SK-N-SH (cell line): ENCODE results near the gene RAB3A. TPM values are rescaled to one million over a fixed set of nuclear protein-coding genes. Genes with fewer than 3 reads are reported as not detected.
A peak's percentile ranks its signal among the peaks of the same experiment; 100 is the strongest.

Experiments
- CTCF ChIA-PET: fragments of 300-600, 350-600 bp; formaldehyde crosslinking; extraction: SDS; loops from one replicate; lab custom pipeline; 2021; lab: Yijun Ruan, JAX
- POLR2A ChIA-PET: fragments of 350-600 bp; sonication (Branson Sonifier 250); formaldehyde crosslinking; extraction: SDS; loops from one replicate; lab custom pipeline; 2020; ENCODE audit warnings: antibody characterized with exemption, inconsistent platforms; lab: Yijun Ruan, JAX
- DNase-seq: peaks from one replicate; pipeline ENCODE4 v3.0.0; 2012
- H2AFZ ChIP-seq: fragments of 200-600 bp; sonication (generic); 2 replicates; pipeline ENCODE4 v1.8.1; 2016; ENCODE audit warnings: antibody characterized with exemption, mild to moderate bottlenecking, low read depth
- H3F3A ChIP-seq: fragments of 200-600 bp; sonication (generic); replicated peaks from 2 replicates; pipeline ENCODE3; 2016; ENCODE audit warnings: antibody characterized with exemption, mild to moderate bottlenecking; ENCODE audit not compliant: insufficient read depth
- H3K27ac ChIP-seq, 2 experiments: fragments of 200-500 bp in 1 of 2; fragments of 200-600 bp in 1 of 2; sonication (Bioruptor generic) in 1 of 2; sonication (generic), shearing (Covaris generic) in 1 of 2; 2 replicates each; pipeline versions ENCODE4 v1.5.1 to v1.6.1; 2014 to 2016; ENCODE audit warnings: low read depth in 2 of 2, inconsistent platforms in 1 of 2, low read length in 1 of 2, mild to moderate bottlenecking in 1 of 2, mixed read lengths in 1 of 2
- H3K27me3 ChIP-seq: fragments of 200-600 bp; sonication (generic), shearing (Covaris generic); 2 replicates; pipeline ENCODE4 v1.6.1; 2016; ENCODE audit warnings: mixed run types; ENCODE audit not compliant: insufficient read depth
- H3K36me3 ChIP-seq, 2 experiments: fragments of 200-500 bp in 1 of 2; fragments of 200-600 bp in 1 of 2; sonication (Bioruptor generic) in 1 of 2; sonication (generic) in 1 of 2; replicated peaks in 1 of 2; 2 replicates each; pipeline versions ENCODE3 to v1.5.1; 2014 to 2016; ENCODE audit warnings: low read length in 1 of 2, mild to moderate bottlenecking in 1 of 2; ENCODE audit not compliant: insufficient read depth in 2 of 2, control insufficient read depth in 1 of 2
- H3K4me1 ChIP-seq, 2 experiments: fragments of 200-500 bp in 1 of 2; fragments of 200-600 bp in 1 of 2; sonication (Bioruptor generic) in 1 of 2; sonication (generic), shearing (Covaris generic) in 1 of 2; 2 replicates each; pipeline versions ENCODE4 v1.5.1 to v1.6.1; 2014 to 2016; ENCODE audit warnings: low read depth in 1 of 2, low read length in 1 of 2, mixed run types in 1 of 2; ENCODE audit not compliant: insufficient read depth in 2 of 2, control insufficient read depth in 1 of 2
- H3K4me2 ChIP-seq: fragments of 200-600 bp; sonication (generic), shearing (Covaris generic); 2 replicates; pipeline ENCODE4 v1.6.1; 2017; ENCODE audit warnings: mixed run types
- H3K4me3 ChIP-seq, 2 experiments: fragments of 200-500 bp in 1 of 2; fragments of 200-600 bp in 1 of 2; sonication (Bioruptor generic) in 1 of 2; sonication (generic), shearing (Covaris generic) in 1 of 2; 2 replicates each; pipeline versions ENCODE4 v1.5.1 to v1.8.1; 2014 to 2016; ENCODE audit warnings: low read depth in 2 of 2, inconsistent platforms in 1 of 2, low read length in 1 of 2, mild to moderate bottlenecking in 1 of 2, mixed read lengths in 1 of 2, moderate library complexity in 1 of 2
- H3K79me2 ChIP-seq: fragments of 200-600 bp; sonication (generic); 2 replicates; pipeline ENCODE4 v1.8.1; 2017; ENCODE audit warnings: mild to moderate bottlenecking; ENCODE audit not compliant: insufficient read depth
- H3K9ac ChIP-seq: fragments of 200-600 bp; sonication (generic); 2 replicates; pipeline ENCODE4 v1.6.1; 2017; ENCODE audit warnings: mixed run types
- H3K9me2 ChIP-seq: fragments of 200-600 bp; sonication (generic); 2 replicates; pipeline ENCODE4 v1.6.1; 2017; ENCODE audit warnings: mixed run types
- H3K9me3 ChIP-seq: fragments of 200-600 bp; sonication (generic); 2 replicates; pipeline ENCODE4 v1.6.1; 2017; ENCODE audit warnings: mixed run types, mild to moderate bottlenecking, moderate library complexity
- H4K20me1 ChIP-seq: fragments of 200-600 bp; sonication (generic); 2 replicates; pipeline ENCODE4 v1.6.1; 2017; ENCODE audit warnings: mild to moderate bottlenecking, mixed run types; ENCODE audit not compliant: insufficient read depth
- GABPA ChIP-seq: IDR thresholded peaks from 2 replicates; pipeline ENCODE4 v1.4.0; 2012; ENCODE audit warnings: low read depth, mild to moderate bottlenecking
- JUND ChIP-seq: IDR thresholded peaks from 2 replicates; pipeline ENCODE4 v1.4.0; 2012
- MEF2A ChIP-seq: IDR thresholded peaks from 2 replicates; pipeline ENCODE4 v1.4.0; 2012; ENCODE audit warnings: low read depth, borderline replicate concordance
- MXI1 ChIP-seq: IDR thresholded peaks from 2 replicates; pipeline ENCODE4 v1.6.1; 2012; ENCODE audit warnings: mild to moderate bottlenecking, low read depth, low read length, improper control_type of control experiment
- NFIC ChIP-seq: IDR thresholded peaks from 2 replicates; pipeline ENCODE4 v1.4.0; 2012; ENCODE audit warnings: borderline replicate concordance
- POLR2AphosphoS5 ChIP-seq: IDR thresholded peaks from 2 replicates; pipeline ENCODE4 v1.6.1; 2012; ENCODE audit warnings: low read depth, low read length
- RAD21 ChIP-seq: IDR thresholded peaks from 2 replicates; pipeline ENCODE4 v1.6.1; 2012; ENCODE audit warnings: mild to moderate bottlenecking, low read length
- RFX5 ChIP-seq: IDR thresholded peaks from 2 replicates; pipeline ENCODE4 v1.6.1; 2012; ENCODE audit warnings: mild to moderate bottlenecking, improper control_type of control experiment, low read length
- SIN3A ChIP-seq: IDR thresholded peaks from 2 replicates; pipeline ENCODE4 v1.6.1; 2012; ENCODE audit warnings: low read depth, mild to moderate bottlenecking, low read length, moderate library complexity, borderline replicate concordance
- TAF1 ChIP-seq: IDR thresholded peaks from 2 replicates; pipeline ENCODE4 v1.6.1; 2012; ENCODE audit warnings: low read depth, mild to moderate bottlenecking, low read length, moderate library complexity, borderline replicate concordance
- TCF12 ChIP-seq: IDR thresholded peaks from 2 replicates; pipeline ENCODE4 v1.4.0; 2012
- WGBS: methylation state at CpG from one replicate; pipeline ENCODE4 v1.1.6; 2017; ENCODE audit warnings: low lambda C conversion rate; 5-methylcytosine and 5-hydroxymethylcytosine counted together
- polyA plus RNA-seq, 3 experiments: library from polyadenylated mRNA; depleted of rRNA; stranded (reverse); fragments of >200 nt; gene quantifications; 2 replicates each; pipeline ENCODE4 v1.2.3, GENCODE V29; 2012
- TF ChIP-seq, protein P1 (sequence below): fragments of 200-600 bp; sonication (generic); IDR thresholded peaks from 2 replicates; pipeline ENCODE4 v1.6.1; 2017; ENCODE audit warnings: antibody characterized with exemption, mild to moderate bottlenecking, moderate library complexity
- TF ChIP-seq, protein P2 (sequence below): IDR thresholded peaks from 2 replicates; pipeline ENCODE4 v1.4.0; 2012; ENCODE audit warnings: low read depth, borderline replicate concordance

Gene RAB3A
- polyA plus RNA-seq, 1 of the 3 experiments (the other 2 are of a cell fraction), result 9.7 TPM

DNA sequence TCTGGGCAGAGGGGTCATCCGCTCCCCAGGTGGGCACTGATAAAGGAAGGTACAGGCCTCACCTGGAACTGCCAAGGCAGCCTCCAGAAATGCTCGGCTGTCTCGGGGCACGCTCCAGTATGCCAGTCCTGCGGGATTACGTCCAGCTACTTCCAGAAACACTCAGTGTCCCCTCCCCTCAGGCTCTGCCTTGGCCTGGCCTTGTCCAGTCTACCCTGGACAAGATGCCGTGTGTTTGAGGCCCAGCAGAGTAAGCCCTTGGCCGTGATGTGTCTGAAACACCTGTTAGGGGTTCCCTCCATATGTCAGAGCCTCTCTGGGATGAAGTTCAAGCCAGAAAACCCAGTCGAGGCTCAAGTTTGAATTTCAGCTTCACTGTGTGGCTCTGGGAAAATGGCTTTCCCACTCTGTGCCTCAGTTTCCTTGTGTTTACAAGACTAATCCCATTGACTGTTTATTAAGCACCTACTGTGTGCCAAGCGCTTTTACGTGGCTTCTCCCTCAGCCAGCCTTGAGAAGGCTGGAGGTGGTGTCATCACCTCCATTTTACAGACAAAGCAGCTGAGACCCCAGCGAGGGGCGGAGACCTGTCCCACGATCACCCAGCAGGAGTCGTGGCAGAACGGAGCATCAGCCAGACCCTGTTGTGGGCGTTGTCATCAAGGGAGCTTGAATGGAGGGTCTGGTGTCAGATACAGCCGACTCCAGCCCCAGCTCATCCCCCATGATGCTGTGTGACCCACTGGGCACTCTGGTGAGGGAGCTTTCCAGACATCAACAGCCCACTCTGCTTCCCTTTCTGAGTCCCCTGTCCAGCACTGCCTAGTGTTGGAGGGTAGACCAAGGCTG lies 52.8 kb downstream of the RAB3A start:
- H3K27ac ChIP-seq, result peak overlapping the region; percentile 98 to 99
- peaks cover 29% of the 10 kb centered on the region for H3K79me2 ChIP-seq
- POLR2A ChIA-PET, result interaction anchor here (2.1 kb wide), 1 partner anchor 9 kb away, joined by 6 read pairs; no protein-coding TSS in a partner anchor
- H4K20me1 ChIP-seq, result peaks cover 5% of the 10 kb centered on the region; the same call in 1 of the 2 replicates
- DNase-seq, result no peak
- peaks cover 0 to 25% of the 10 kb centered on the region in 2 experiments; a peak in 1 of 4 replicates for H3K4me1 ChIP-seq
- H3K4me3 ChIP-seq, result no peak overlapping the region
- CTCF ChIA-PET, result interaction anchor here (0.6 to 2.6 kb wide), 14 partner anchors 9 to 237 kb away, joined by 3 to 18 read pairs (median 4); no protein-coding TSS in a partner anchor
- H3K36me3 ChIP-seq, result peaks cover 0 to 12% of the 10 kb centered on the region in 2 experiments
- no peak overlapping the region for H2AFZ ChIP-seq
- H3K9ac ChIP-seq, result peak overlapping the region; percentile 94; the same call in 1 of the 2 replicates
- no peak overlapping the region; the same call in 1 of the 2 replicates for H3K4me2 ChIP-seq
- 89% methylated on average over 13 of the region's 18 CpGs for WGBS
- no peaks in the 10 kb centered on the region for H3K9me3 ChIP-seq
- TF ChIP-seq SIN3A, result no peak
- TF ChIP-seq TCF12, result no peak
- no peak for TF ChIP-seq GABPA
- H3F3A ChIP-seq, result peaks cover 10% of the 10 kb centered on the region
- H3K27me3 ChIP-seq, result no peaks in the 10 kb centered on the region
- H3K9me2 ChIP-seq, result no peaks in the 10 kb centered on the region

DNA sequence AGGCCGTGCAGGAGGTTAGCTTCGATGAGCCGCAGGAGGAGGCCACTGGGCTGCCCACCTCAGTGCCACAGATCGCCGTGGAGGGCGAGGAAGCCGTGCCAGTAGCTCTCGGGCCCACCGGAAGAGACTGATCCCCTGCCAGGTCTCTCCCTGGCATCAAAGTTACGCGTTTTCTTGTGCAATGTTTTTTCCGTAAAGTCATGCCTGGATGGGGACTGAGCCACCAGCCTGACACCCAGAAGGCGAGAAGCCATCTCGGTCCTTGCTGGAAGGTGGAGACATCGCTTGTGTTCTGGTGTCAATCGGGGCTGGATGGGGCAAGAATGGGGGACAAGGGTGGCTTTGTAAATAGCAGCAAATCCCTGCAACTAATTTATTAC lies 54.3 kb downstream of the RAB3A start:
- H3K9ac ChIP-seq, result no peak overlapping the region
- CTCF ChIA-PET, result interaction anchor here (1.4 kb wide), 1 partner anchor 36 kb away, joined by 5 read pairs; no protein-coding TSS in a partner anchor
- H2AFZ ChIP-seq, result no peak overlapping the region
- H3K4me1 ChIP-seq, result peaks cover 0 to 16% of the 10 kb centered on the region in 2 experiments; a peak in 1 of 4 replicates
- peaks cover 5% of the 10 kb centered on the region; the same call in 1 of the 2 replicates for H4K20me1 ChIP-seq
- H3K27me3 ChIP-seq, result no peaks in the 10 kb centered on the region
- peaks cover 15% of the 10 kb centered on the region for H3K79me2 ChIP-seq
- no peak for DNase-seq
- no peaks in the 10 kb centered on the region for H3K9me2 ChIP-seq
- peaks cover 0 to 15% of the 10 kb centered on the region in 2 experiments for H3K36me3 ChIP-seq
- 92% methylated on average over 11 of the region's 16 CpGs for WGBS
- H3K27ac ChIP-seq, result no peak overlapping the region
- TF ChIP-seq JUND, result no peak
- TF ChIP-seq TAF1, result no peak
- no peak for TF ChIP-seq GABPA
- TF ChIP-seq MXI1, result no peak
- TF ChIP-seq SIN3A, result no peak
- TF ChIP-seq RAD21, result no peak
- TF ChIP-seq MEF2A, result no peak
- TF ChIP-seq, protein P1, sequence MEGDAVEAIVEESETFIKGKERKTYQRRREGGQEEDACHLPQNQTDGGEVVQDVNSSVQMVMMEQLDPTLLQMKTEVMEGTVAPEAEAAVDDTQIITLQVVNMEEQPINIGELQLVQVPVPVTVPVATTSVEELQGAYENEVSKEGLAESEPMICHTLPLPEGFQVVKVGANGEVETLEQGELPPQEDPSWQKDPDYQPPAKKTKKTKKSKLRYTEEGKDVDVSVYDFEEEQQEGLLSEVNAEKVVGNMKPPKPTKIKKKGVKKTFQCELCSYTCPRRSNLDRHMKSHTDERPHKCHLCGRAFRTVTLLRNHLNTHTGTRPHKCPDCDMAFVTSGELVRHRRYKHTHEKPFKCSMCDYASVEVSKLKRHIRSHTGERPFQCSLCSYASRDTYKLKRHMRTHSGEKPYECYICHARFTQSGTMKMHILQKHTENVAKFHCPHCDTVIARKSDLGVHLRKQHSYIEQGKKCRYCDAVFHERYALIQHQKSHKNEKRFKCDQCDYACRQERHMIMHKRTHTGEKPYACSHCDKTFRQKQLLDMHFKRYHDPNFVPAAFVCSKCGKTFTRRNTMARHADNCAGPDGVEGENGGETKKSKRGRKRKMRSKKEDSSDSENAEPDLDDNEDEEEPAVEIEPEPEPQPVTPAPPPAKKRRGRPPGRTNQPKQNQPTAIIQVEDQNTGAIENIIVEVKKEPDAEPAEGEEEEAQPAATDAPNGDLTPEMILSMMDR, result no peak
- no peak for TF ChIP-seq NFIC
- TF ChIP-seq POLR2AphosphoS5, result no peak
- TF ChIP-seq RFX5, result no peak
- TF ChIP-seq, protein P2, sequence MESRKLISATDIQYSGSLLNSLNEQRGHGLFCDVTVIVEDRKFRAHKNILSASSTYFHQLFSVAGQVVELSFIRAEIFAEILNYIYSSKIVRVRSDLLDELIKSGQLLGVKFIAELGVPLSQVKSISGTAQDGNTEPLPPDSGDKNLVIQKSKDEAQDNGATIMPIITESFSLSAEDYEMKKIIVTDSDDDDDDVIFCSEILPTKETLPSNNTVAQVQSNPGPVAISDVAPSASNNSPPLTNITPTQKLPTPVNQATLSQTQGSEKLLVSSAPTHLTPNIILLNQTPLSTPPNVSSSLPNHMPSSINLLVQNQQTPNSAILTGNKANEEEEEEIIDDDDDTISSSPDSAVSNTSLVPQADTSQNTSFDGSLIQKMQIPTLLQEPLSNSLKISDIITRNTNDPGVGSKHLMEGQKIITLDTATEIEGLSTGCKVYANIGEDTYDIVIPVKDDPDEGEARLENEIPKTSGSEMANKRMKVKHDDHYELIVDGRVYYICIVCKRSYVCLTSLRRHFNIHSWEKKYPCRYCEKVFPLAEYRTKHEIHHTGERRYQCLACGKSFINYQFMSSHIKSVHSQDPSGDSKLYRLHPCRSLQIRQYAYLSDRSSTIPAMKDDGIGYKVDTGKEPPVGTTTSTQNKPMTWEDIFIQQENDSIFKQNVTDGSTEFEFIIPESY, result no peak
- no peaks in the 10 kb centered on the region for H3K9me3 ChIP-seq
- H3K4me2 ChIP-seq, result no peak overlapping the region
- peaks cover 10% of the 10 kb centered on the region for H3F3A ChIP-seq
- POLR2A ChIA-PET, result no interaction called here
- no peak overlapping the region for H3K4me3 ChIP-seq
